Panc1 (cell line): Measurements from ENCODE around the gene TRAF5.
"Not testable (repeated sequence)": the region's sequence is repeated elsewhere in the genome, so short reads cannot be mapped to it uniquely, and the experiment has no call there.

ENCODE experiments used
- CTCF ChIP-seq: fragments of 450-650 bp; IDR thresholded peaks from 2 replicates; pipeline ENCODE4 v1.5.1; 2017; ENCODE audit warnings: mild to moderate bottlenecking
- POLR2AphosphoS5 ChIP-seq: IDR thresholded peaks from 2 replicates; pipeline ENCODE4 v1.6.1; 2012; ENCODE audit warnings: mild to moderate bottlenecking, low read depth, low read length, moderate library complexity

GRCh38 chr1:211398266-211398930 is 71.8 kb downstream of the TRAF5 start:
- not testable (repeated sequence) for TF ChIP-seq POLR2AphosphoS5, CTCF
